ENCODE results near the gene LPP.

- TF ChIP-seq POLR2AphosphoS5 (IDR thresholded peaks at IDR 0.05; ENCODE audit: low read depth, low read length), result no peak
- no peak for TF ChIP-seq TAF1 (IDR thresholded peaks at IDR 0.05; ENCODE audit: borderline replicate concordance, insufficient read depth, low read length)
- no peak for TF ChIP-seq SIN3A (IDR thresholded peaks at IDR 0.05; ENCODE audit: borderline replicate concordance, insufficient read depth, low read length)
- no peak for TF ChIP-seq REST (IDR thresholded peaks at IDR 0.05; ENCODE audit: insufficient read depth in 1 of 2, low read depth in 2 of 2, low read length in 2 of 2)
These were observed 708.1 kb downstream of the LPP start for GRCh38 chr3:188861842-188862744.
